ENCODE data around the gene UTP15.

The UTP15 gene

DNA sequence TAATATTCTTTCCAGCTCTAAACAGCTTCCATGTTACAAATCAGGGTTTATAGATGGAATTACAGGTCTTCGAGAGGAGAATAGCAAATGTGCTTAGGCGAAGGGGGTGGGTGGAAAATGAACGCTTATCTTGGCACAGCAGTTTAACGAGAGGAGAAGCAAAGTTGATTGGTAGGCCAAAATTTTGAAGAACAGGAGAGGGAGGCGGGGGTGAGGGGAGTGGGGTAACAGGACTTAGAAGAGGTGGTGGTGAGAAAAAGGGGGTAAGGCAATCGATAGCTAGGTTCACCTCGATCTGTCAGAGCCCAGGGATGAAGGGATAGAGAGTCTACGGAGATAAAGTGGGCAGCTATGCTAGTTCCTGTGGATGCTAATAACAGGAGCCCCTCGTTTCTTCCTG lies 868 bp upstream of the UTP15 start:
- no peak for DNase-seq (ENCODE audit: low read depth in 2 of 2)

GRCh38 chr5:73565969-73566547 lies 515 bp downstream of the UTP15 start:
- no peak for DNase-seq (ENCODE audit: low read depth in 2 of 2)

DNA sequence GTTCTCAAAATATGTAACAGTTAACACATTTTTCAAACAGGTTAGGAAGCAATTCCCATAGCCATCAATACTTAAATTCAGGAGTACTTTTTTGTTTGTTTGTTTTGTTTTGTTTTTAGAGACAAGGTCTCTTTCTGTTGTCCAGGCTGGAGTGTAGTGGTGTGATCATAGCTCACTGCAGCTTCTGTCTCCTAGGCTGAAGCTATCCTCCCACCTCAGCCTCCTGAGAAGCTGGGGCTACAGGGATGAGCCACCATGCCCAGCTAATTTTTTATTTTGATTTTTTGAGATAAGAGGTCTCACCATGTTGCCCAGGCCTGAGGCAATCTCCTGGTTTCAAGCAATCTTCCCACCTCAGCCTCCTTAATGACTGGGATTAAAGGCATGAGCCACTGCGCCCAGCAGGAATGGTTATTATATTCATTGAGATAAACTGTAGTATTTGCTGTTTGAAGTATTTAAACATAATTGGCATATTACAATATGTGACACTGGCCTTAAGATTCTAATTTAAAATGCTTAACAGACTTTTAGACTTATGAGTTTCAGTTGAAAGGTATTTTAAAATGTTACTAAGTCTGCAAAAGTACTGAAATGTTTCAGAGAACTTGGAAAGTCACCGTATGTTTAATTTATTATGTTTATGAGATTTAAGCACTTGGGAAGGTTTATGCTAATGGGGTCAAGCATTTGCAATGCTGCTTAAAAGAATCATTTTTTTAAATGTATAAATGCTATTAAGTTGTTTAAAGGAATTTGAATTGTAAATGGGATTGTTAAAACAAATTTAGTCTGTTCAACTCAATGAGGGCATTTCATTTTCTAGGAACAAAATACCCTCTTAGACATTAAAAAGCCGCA lies 17.0 kb downstream of the UTP15 start:
- no peak for DNase-seq (ENCODE audit: low read depth in 2 of 2)

- no peak for DNase-seq (ENCODE audit: low read depth in 2 of 2)
These were observed 22.4 kb downstream of the UTP15 start for GRCh38 chr5:73587923-73588322.

DNA sequence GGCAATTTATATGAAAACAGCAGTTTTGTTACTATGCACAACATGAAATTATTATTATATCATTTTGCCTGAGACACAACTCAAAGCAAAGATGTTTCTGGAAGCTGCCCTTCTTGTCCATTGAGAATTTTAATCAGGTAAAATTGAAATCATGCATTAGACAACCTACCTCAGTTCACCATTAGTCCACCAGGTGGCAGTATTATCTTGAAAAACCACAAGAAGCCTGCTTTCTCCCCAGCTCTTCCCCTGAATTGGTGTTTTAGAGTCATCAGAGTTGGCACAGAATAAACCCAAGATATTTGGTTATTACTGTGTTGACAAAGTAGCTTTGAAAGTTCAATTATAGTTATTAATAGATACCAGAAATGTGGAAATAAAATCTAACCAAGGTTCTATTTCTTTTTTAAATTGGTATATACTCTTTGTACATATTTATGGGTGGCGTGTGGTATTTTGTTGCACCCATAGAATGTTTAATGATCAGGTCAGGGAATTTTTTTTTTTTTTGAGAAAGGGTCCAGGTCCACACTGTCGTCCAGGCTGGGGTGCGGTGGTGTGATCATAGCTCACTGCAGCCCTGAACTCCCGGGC lies 25.7 kb downstream of the UTP15 start:
- DNase-seq (ENCODE audit: low read depth in 2 of 2): no peak

DNA sequence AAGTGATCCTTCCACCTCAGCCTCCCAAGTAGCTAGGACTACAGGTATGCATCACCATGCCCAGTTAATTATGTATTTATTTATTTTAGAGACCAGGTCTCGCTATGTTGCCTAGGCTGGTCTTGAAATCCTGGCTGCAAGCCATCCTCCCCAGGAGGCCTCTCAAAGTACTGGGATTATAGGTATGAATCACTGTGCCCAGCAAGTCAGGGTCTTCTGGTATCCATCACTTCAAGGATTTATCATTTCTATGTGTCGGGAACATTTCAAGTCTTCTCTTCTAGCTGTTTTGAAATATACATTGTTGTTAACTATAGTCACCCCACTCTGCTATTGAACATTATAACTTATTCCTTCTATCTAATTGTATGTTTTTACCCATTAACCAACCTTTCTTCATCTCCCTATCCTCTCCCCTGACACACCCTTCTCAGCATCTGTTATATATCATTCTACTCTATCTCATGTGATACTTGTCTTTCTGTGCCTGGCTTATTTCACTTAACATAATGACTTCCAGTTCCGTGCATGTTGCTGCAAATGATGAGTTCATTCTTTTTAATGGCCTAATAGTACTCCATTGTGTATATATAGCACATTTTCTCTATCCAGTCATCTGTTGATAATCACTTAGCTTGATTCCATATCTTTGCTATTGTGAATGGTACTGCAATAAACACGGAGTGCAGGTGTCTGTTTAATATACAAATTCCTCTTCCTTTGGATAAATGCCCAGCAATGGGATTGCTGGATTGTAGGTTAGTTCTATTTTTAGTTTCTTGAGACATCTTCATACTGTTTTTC lies 26.4 kb downstream of the UTP15 start:
- DNase-seq (ENCODE audit: low read depth in 2 of 2): no peak

DNA sequence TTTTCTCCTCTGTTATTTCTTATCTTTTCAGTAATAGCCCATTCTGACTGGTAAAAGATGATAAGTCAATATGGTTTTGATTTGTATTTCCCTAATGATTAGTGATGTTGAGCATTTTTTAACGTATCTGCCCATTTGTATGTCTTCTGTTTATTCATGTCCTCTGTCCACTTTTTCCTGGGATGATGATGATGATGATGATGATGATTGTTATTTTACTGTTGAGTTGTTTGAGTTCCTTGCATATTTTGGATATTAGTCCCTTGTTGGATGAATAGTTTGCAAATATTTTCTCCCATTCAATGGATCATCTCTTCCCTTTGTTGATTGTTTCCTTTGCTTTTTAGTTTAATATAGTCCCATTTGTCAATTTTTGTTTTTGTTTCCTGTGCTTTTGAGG lies 27.0 kb downstream of the UTP15 start:
- no peak for DNase-seq (ENCODE audit: low read depth in 2 of 2)

- no peak for DNase-seq (ENCODE audit: low read depth in 2 of 2)
These were observed 31.3 kb downstream of the UTP15 start for GRCh38 chr5:73596705-73597328.

GRCh38 chr5:73599380-73599779 lies 33.8 kb downstream of the UTP15 start:
- DNase-seq (ENCODE audit: low read depth in 2 of 2): no peak

GRCh38 chr5:73603998-73604397 lies 38.5 kb downstream of the UTP15 start:
- no peak for DNase-seq (ENCODE audit: low read depth in 2 of 2)

- DNase-seq (ENCODE audit: low read depth in 2 of 2): no peak
These were observed 39.9 kb downstream of the UTP15 start for GRCh38 chr5:73605223-73606087.

DNA sequence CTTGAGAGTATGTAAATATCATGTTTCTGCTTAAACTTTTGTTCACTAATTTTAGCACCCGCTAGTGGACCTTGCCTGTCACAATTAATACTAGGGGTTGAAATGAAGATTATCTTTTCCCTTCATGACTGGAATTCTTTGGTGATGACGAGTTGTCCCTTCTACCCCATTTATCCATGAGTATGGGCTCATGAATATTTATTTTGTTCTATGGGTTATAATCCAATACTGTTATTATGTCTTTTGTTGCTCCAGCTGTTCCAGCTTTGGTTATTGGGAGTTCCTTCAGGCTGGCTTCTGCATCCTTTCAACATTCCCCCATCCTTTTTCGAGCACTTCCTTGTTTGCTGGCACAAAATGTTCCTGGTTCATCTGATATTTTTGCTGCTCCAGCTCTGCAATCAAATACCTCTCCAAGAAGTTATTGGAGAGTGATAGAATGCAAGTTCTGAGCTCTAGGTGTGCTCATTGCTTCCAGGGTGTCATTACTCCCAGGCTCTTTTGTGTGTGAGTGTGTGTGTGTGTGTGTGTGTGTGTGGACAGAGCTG lies 40.7 kb downstream of the UTP15 start:
- no peak for DNase-seq (ENCODE audit: low read depth in 2 of 2)

DNA sequence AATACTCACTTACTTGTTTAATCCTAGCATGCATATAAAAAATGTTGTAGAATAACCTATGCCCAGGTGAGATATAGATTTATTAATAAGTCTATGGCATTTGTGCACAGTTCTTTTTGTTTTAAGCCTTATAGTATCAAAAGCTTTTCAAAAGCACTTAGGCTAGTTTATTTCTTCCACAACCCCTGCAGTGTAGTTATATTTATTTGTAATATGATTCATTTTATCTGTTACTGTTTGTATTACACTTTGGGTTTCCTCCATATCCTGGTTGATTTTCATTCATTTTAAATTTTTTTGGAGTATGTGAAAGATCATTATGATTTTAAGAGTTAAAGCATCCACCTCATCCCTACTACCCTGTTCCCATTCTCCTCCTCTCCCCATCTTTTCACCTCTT lies 41.7 kb downstream of the UTP15 start:
- no peak for DNase-seq (ENCODE audit: low read depth in 2 of 2)

DNA sequence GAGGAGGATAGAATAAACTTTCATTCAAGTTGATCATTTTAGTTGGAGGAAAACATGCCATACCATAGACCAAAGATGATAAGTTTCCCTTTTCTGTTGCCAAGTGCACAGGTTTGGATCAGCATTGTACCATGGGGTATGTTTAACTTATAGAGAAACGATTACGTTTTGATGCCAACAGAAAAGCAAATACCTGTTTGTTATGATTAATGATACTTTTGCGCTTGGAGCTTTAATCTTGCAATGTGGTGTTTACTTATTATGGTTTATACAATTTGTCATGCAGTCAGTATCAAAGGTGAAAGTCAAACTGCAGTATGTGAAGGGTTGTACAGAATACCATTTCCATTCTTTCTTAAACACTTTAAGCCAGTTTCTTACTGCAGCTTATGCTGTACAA lies 47.3 kb downstream of the UTP15 start:
- no peak for DNase-seq (ENCODE audit: low read depth in 2 of 2)

- no peak for DNase-seq (ENCODE audit: low read depth in 2 of 2)
These were observed 49.5 kb downstream of the UTP15 start for GRCh38 chr5:73615085-73615484.

DNA sequence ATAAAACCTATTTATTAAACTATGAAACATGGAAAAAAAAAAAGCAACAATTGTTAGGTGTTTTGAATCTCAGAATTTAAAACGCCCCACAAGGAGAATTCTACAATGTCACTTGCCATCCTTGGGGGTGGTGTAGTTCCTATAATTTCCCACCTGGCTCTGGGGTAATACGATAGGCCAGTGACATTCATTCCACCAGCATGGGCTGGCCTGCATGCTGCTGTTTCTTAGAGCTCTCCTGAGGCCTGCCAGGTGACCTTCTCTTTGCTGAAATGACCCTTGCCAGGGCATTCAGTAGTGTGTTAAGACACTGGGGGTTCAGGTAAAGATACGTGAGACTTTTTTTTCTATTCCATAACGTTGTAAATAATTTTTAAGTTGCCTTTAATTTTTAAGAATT lies 50.4 kb downstream of the UTP15 start:
- no peak for DNase-seq (ENCODE audit: low read depth in 2 of 2)

DNA sequence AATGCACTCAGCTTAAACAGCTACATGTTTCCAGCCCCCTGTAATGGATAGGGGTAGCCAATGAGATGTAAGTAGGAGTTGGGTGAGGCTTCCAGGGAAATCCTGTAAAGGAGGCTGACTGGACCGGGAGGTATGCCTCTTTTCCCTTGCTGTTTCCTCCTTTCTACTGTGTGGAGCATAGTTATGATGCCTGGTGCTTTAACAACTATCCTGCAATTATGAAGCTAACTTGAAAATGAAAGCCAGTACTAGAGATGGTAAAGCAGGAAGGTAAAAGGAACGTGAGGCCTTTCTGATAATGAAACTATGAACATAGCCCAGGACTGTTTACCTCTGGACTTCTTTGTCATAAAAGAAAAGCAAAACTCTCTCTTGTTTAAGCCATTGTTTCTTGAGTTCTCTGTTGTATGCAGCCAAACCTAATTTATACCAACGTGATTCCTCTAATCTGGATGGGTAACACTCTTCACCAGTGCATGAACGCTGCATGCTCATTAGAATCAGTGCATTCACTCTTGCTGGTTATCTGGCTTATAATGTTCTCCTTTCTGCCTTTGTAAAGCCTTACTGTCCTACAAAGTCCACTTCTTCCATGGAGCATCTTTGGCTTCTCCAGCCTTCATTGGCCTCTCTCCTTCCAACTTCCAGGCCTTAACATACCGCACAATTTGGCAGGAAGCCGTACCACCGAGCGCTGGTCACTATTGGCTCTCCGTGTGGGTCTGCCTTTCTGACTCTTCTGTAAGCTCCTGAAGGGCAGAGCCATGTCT lies 52.2 kb downstream of the UTP15 start:
- DNase-seq (ENCODE audit: low read depth in 2 of 2): no peak

DNA sequence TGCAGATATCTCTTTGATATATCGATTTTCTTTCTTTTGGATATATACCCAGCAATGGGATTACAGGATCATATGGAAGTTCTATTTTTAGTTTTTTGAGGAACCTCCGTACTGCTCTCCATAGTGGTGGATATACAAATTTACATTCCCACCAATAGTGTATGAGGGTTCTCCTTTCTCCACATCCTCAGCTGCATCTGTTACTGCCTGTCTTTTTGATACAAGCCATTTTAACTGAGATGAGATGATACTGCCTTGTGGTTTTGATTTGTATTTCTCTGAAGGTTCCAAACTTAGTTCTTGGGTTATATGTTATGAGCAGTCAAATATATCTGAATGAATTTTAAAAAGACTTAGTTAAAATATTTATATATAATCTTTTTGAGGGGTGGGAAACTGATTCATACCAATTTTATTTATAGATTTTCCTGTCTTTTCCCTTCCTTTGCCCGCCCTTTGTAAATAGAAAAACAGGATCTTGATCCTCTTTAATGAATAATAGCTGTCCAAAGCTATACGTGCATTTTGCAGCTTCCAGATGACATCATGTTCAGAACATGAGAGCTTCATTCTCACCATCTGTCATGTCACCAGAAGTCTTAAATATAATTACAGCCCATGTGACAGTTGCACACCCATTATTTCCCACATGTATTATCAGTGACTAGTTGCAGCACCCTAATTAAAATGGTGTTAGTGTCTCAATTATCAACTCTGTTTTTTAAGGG lies 54.2 kb downstream of the UTP15 start:
- DNase-seq (ENCODE audit: low read depth in 2 of 2): no peak

DNA sequence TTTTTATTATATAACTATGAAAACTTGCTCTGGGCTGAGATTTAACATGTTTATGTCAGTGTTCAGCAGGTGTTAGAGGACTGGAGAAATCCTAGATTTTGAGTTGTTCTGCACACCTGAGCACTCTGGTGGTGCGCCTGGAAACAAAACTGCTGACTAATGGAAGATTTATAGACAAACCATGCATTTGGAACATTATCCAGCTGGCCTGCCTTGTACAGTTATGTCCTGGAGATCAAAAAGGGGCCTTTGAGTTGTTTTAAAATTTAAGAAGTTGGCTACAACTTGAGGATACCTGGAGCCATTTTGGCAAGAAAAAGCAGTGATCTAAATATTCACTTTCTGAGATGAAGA lies 54.8 kb downstream of the UTP15 start:
- DNase-seq (ENCODE audit: low read depth in 2 of 2): no peak
